Liver (tissue), 3 donors: ENCODE data around the gene PAPPA2.

Experiments used
- CTCF ChIP-seq: fragments of 150-350 bp; IDR thresholded peaks from 2 replicates; pipeline ENCODE4 v1.5.1; 2017; ENCODE audit warnings: improper control_type of control experiment, low read depth, low read length; ENCODE audit not compliant: missing input control
- EGR1 ChIP-seq, 2 donors: IDR thresholded peaks; 2 replicates each; pipeline ENCODE4 v1.6.1; 2016 to 2018; ENCODE audit warnings: antibody characterized with exemption in 2 of 2, low read depth in 2 of 2
- FOXA1 ChIP-seq: IDR thresholded peaks from 2 replicates; pipeline ENCODE4 v1.6.1; 2016; ENCODE audit warnings: antibody characterized with exemption
- GABPA ChIP-seq, 2 donors: IDR thresholded peaks in 1 of 2; conservative IDR thresholded peaks in 1 of 2; 2 replicates each; pipeline ENCODE4 v1.6.1; 2016; ENCODE audit warnings: antibody characterized with exemption in 2 of 2, mild to moderate bottlenecking in 1 of 2, moderate library complexity in 1 of 2
- RAD21 ChIP-seq, 2 donors: IDR thresholded peaks; 2 replicates each; pipeline ENCODE4 v1.6.1; 2016; ENCODE audit warnings: antibody characterized with exemption in 2 of 2, mild to moderate bottlenecking in 2 of 2
- REST ChIP-seq: IDR thresholded peaks from 2 replicates; pipeline ENCODE4 v1.6.1; 2016; ENCODE audit warnings: antibody characterized with exemption, mild to moderate bottlenecking
- SP1 ChIP-seq: IDR thresholded peaks from 2 replicates; pipeline ENCODE4 v1.6.1; 2018; ENCODE audit warnings: antibody characterized with exemption, mild to moderate bottlenecking
- donor health status: healthy.
- donor health status: healthy.

- TF ChIP-seq CTCF: no peak
- no peak for TF ChIP-seq REST
- no peak for TF ChIP-seq EGR1 (IDR thresholded peaks at IDR 0.05; ENCODE audit: low read depth in 2 of 2)
- TF ChIP-seq SP1: no peak
- TF ChIP-seq GABPA (IDR thresholded peaks at IDR 0.05 in 1 of 2, conservative IDR thresholded peaks at IDR 0.05 in 1 of 2): no peak
- no peak for TF ChIP-seq FOXA1
- TF ChIP-seq RAD21 (IDR thresholded peaks at IDR 0.05): no peak
Observed at GRCh38 chr1:176839216-176839615, 376.2 kb downstream of the PAPPA2 start.
